CD4-positive, alpha-beta T cell treated with Interleukin-12 subunit alpha and Interleukin-12 subunit beta, for 1 hour (primary cell): ENCODE measurements around the gene NFKBIZ.
"Not testable (repeated sequence)": the region's sequence is repeated elsewhere in the genome, so short reads cannot be mapped to it uniquely, and the experiment has no call there.

ENCODE experiments used
- DNase-seq: peaks from one replicate; pipeline ENCODE4 v3.0.0-alpha.2; 2020

The NFKBIZ gene

GRCh38 chr3:101879102-101879501 lies 29.8 kb downstream of the NFKBIZ start:
- no peak for DNase-seq

DNA sequence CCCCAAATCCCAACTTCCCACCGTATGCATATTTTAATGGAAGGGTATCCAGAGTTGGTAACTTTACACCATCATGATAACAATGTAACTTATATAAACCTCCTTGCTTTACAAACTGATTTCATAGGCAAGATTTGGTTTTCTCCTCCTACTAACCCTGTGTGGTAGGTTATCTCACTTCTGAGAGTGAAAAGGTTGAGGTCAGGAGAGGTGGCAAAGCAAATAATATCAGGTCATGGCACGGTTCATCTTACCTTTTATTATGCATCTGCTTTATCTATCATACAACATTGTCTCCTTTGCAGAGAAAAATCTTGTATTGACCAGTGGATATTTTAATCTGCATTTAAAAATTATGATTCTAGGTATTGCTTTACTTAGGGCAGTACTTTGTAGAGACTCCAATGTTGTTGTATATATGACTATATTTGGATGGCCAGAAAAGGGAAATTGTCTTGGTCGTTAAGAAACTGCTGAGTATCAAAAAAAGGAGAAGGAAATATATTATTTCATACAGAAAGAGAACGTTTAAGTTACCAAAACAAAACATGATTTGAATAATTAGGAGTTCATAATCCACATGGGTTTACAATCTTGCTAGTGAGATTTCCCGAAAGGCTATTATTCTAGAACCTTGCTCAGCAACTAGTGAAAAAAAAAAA lies 30.4 kb downstream of the NFKBIZ start:
- no peak for DNase-seq

DNA sequence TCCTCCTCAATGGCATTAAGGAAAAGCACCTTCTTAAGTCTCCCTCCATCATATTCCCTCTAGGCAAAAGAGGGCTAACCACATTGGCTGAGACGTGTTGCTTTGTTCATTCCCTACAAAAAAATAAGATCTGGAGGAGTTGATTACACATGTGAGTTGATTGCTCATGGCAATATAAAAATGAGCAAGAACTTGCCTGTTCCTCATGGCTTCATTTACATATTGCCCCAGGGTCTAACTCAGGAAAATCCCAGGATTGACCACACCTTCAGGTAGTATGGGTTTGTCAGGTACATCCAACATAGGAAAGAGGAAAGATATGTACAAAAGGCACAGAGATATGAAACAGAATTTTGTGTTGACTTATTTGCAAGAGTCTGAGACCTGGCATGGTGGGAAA lies 35.5 kb downstream of the NFKBIZ start:
- DNase-seq: no peak

- DNase-seq: not testable (repeated sequence)
Observed at GRCh38 chr3:101885584-101885983, 36.3 kb downstream of the NFKBIZ start.

GRCh38 chr3:101886626-101887025 lies 37.3 kb downstream of the NFKBIZ start:
- no peak for DNase-seq

DNA sequence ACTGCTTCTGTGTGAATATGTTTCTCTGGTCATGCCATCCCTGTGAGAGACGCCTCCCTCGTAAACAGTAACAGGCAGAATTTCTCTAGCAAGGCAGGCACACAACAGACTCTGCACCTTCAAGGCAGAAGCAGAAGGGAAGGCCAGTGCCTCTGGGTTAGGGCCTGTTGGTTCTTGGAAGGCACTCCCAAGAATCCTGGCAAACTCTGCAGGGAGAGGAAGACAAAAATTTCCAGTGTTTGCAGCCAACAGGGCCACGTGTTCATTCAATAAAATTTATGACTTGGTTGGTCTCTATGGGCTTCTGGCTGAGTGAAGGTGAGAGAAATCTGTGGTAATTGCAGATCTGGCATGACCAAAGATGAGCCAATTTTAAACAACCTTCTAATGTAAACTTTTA lies 39.3 kb downstream of the NFKBIZ start:
- no peak for DNase-seq

- DNase-seq: no peak
Observed at GRCh38 chr3:101890716-101891115, 41.4 kb downstream of the NFKBIZ start.

DNA sequence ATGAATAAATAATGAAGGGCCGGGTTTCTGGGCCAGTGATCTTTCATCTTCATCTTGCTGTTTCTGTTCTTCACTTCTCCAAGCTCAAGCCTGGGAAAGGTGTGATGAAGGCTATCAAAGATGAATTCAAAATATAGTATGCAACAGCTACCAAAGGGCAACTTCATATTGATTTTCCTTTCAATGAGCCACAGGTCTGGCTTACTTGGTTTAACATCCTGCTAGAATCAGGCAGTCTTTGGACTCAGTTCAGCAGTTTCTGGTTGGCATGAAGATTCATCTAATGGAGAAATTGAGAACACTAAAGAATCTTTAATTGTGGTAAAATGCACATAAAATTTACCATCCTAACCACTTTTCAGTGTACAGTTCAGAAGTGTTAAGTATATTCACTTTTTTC lies 43.3 kb downstream of the NFKBIZ start:
- no peak for DNase-seq

DNA sequence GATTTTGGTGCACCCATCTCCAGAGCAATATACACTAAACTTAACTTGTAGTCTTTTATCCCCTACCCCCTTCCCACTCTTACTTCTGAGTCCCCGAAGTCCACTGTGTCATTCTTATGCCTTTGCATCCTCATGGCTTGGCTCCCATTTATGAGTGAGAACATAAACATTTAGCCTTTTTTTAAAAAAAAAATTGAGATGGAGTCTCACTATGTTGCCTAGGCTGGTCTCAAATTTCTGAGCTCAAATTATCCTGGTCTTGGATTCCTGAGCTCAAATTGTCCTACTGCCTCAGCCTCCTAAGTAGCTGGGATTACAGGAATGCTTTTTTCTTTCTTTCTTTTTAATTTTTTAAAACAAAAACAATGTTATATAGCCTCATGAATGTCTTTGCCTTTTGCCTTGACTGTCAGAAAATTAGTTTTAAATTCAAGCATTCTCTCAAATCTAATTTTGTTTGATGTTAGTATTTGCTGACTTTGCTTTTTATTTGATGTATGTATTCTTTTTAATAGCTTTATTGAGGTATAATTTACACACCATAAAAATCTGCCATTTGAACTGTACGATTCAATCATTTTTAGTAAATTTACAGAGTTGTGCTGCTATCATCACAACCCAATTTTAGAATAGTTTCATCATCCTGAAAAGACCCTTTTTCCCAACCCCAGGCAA lies 46.9 kb downstream of the NFKBIZ start:
- no peak for DNase-seq

DNA sequence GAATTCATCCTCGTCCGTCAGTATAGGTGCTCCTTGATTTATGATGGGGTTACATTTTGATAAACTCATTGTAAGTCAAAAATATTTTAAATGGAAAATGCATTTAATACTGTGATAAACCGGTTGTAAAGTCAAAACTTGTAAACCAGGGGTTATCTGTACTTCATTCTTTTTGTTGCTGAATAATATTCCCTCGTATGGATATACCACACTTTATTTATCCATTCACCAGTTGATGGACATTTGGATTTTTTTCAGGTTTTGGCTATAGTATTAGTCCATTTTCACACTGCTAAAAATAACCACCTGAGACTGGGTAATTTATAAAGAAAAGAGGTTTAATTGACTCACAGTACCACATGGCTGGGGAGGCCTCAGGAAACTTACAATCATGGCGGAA lies 47.7 kb downstream of the NFKBIZ start:
- no peak for DNase-seq

GRCh38 chr3:101898039-101898438 lies 48.7 kb downstream of the NFKBIZ start:
- no peak for DNase-seq

DNA sequence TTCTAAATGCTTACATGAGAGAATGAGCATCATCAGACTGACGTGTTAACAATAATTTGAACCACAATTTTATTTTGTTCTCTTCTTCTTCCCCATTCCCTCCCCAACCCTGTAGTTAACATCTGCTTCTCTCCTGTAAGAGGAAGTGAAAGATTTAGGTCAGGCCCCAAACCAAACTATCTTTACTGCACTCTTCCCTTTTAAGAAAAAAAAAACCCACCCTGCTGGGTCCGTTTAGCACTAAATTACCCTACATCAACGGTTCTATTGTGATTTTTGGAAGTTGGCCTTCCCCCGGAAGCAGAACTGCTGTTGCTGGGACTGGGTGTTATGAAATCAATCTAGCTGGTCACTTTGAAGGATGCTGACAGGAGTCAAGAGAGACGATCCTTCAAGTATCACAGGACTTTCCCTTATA lies 49.4 kb downstream of the NFKBIZ start:
- DNase-seq: peak; percentile 18

DNA sequence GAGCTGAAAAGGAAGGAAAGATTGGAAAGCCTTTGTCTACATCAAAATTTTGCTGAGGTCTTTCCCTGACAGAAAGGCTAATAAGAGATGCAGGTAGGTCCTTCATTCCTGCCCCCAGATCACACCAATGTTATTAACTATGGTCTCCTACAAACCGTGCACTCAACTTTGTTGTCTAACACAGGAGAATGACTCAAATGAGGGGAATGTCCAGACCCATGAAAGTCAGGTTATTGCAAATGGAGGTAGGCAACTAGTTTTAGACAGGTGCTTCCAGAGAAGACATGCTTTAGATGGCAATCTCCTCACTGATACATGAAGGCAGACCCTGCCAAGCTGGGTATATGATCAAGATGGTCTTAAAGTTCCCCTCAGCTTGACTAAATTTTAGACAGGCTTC lies 51.0 kb downstream of the NFKBIZ start:
- no peak for DNase-seq

DNA sequence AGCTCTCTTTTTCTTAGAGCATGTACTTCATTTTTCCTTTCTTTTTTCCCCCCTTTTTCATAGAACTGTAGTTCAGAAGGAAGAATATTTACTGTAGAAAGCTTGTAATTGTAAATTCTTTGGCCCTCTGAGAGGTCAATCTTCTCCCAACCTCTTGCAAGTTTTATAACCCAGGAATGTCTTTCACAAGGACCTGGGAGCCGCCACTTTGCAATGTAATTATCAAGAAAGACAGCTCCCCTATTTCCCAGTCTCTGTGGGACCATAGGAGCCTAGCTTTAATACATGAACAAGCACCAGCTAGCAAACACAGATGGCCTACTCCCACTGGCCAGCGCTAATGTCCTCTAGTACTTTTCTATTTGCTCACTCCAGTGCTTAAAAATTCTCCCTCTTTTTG lies 51.4 kb downstream of the NFKBIZ start:
- DNase-seq: no peak

GRCh38 chr3:101902041-101902440 lies 52.7 kb downstream of the NFKBIZ start:
- peak; percentile 18 for DNase-seq

DNA sequence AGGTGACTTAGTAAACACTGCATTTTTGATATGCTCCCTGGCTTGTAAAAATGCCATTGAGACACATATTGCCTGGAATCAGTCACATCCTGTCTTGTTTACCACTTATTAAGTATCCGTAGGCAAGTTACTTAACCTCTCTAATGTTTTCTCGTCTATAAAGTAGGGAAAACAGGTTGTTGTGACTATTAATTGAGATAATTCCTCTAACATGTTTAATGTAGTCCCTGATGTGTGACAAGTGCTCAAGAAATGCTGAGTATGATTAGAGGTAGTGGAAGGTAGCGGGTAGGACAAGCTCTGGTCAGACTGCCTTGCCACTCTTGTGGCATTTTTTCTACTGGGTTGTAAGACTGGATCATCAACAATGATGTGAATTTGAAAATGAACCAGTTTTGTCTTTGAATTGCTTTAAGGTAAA lies 54.1 kb downstream of the NFKBIZ start:
- no peak for DNase-seq

DNA sequence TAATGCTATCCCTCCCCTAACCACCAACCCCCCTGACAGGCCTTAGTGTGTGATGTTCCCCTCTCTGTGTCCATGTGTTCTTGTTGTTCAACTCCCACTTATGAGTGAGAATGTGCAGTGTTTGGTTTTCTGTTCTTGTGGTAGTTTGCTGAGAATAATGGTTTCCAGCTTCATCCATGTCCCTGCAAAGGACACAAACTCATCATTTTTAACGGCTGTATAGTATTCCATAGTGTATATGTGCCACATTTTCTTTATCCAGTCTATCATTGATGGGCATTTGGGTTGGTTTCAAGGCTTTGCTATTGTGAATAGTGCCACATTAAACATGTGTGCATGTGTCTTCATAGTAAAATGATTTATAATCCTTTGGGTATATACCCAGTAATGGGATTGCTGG lies 56.3 kb downstream of the NFKBIZ start:
- DNase-seq: not testable (repeated sequence)
